ENCODE data around the gene SPANXN2.

GRCh38 chrX:143726296-143726695 is 5.7 kb upstream of the SPANXN2 start:
- TF ChIP-seq CTCF (IDR thresholded peaks at IDR 0.05; ENCODE audit: control extremely low read depth in 1 of 3, insufficient read depth in 1 of 3, low read depth in 1 of 3, low read length in 3 of 3) (no peak), MAX (IDR thresholded peaks at IDR 0.05) (no peak), POLR2AphosphoS5 (IDR thresholded peaks at IDR 0.05; ENCODE audit: low read depth, low read length) (no peak), BCL11A (IDR thresholded peaks at IDR 0.05; ENCODE audit: low read depth in 2 of 2, low read length in 2 of 2) (no peak), GABPA (IDR thresholded peaks at IDR 0.05; ENCODE audit: borderline replicate concordance, insufficient read depth, low read length) (no peak)

Data from H1 (cell line).